Upper lobe of left lung (tissue), 6 donors: Measurements from ENCODE around the gene ACTL8. TPM values are rescaled to one million over a fixed set of nuclear protein-coding genes. Genes with fewer than 3 reads are reported as not detected.

ENCODE experiments used
- ATAC-seq, 2 donors: fragments of 200-7000 bp; cut with Tn5 transposase; one replicate each; pipeline ENCODE4 v1.9.1; 2022; ENCODE audit warnings: mild to moderate bottlenecking in 2 of 2, moderate library complexity in 2 of 2; ENCODE audit not compliant: low FRiP score in 2 of 2
- DNase-seq, 2 donors: peaks; one replicate each; pipeline ENCODE4 v3.0.0-alpha.2; 2019 to 2020
- H3K27ac ChIP-seq, 4 donors: fragments of 200-600 bp; sonication (generic); one replicate each; pipeline ENCODE4 v1.5.1; 2016 to 2019
- H3K27me3 ChIP-seq, 4 donors: fragments of 200-600 bp; sonication (generic); one replicate each; pipeline ENCODE4 v1.5.1; 2017 to 2019
- H3K36me3 ChIP-seq, 4 donors: fragments of 200-600 bp; sonication (generic); one replicate each; pipeline ENCODE4 v1.5.1; 2016 to 2019
- H3K4me1 ChIP-seq, 4 donors: fragments of 200-600 bp; sonication (generic); one replicate each; pipeline ENCODE4 v1.5.1; 2018 to 2019
- H3K4me3 ChIP-seq, 4 donors: fragments of 200-600 bp; sonication (generic); one replicate each; pipeline ENCODE4 v1.5.1; 2017 to 2019; ENCODE audit warnings: mild to moderate bottlenecking in 2 of 4, moderate library complexity in 1 of 4
- H3K9me3 ChIP-seq, 4 donors: fragments of 200-600 bp; sonication (generic); one replicate each; pipeline ENCODE4 v1.5.1; 2018 to 2019
- EP300 ChIP-seq, 4 donors: sonication (generic); formaldehyde crosslinking; IDR thresholded peaks; one replicate each; pipeline ENCODE4 v1.5.1; 2017; ENCODE audit warnings: antibody characterized with exemption in 4 of 4, control low read depth in 2 of 4
- POLR2A ChIP-seq, 4 donors: fragments of 450-650 bp; IDR thresholded peaks; one replicate each; pipeline ENCODE4 v1.5.1; 2016 to 2017; ENCODE audit warnings: antibody characterized with exemption in 4 of 4, mild to moderate bottlenecking in 2 of 4
- POLR2AphosphoS5 ChIP-seq, 2 donors: sonication (generic); formaldehyde crosslinking; IDR thresholded peaks; one replicate each; pipeline ENCODE4 v1.5.1; 2017; ENCODE audit warnings: antibody characterized with exemption in 2 of 2
- WGBS, 2 donors: methylation state at CpG; one replicate each; pipeline ENCODE4 v1.1.5; 2017 to 2018; 5-methylcytosine and 5-hydroxymethylcytosine counted together
- total RNA-seq, 6 donors: library from RNA; depleted of rRNA in 4 of 6; stranded (reverse); fragments of >200 nt in 4 of 6; gene quantifications; one replicate each; pipeline versions ENCODE4 v1.1.0 to v1.2.1, GENCODE V29; 2016 to 2021
- TF ChIP-seq, protein P1 (sequence below), 6 experiments: fragments of 450-650 bp in 4 of 6; fragments of 200-600 bp in 2 of 6; sonication (generic) in 2 of 6; IDR thresholded peaks; one replicate each; pipeline ENCODE4 v1.5.1; 2016 to 2019; ENCODE audit warnings: antibody characterized with exemption in 6 of 6
- donor health status: DM: no; HTN: no; CAD: no; lungs with moderate emphysema.
- donor health status: DM: no; HTN: yes; CAD: no; lungs with severe emphysema.

The ACTL8 gene
- total RNA-seq, 6 donors from 2014 or later: not detected

DNA sequence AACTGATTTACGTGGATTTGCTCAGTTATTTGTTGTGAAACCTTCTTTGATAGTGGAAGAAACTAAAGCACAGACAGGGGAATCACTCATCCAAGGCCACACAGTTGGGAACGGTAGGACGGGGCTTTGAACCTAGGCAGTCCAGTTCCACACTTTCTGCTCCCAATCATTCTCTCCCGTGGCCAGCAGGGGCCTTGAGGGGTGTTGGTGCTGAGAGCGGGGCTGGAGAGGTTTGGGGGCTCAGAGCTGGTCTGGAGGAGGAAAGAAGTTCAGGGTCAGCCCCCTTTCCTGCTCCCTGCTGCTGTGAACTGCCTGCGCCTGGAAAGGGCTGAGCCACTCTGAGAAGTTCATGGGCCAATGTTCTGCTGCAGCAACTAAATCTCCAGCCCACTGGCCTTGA is 31.4 kb upstream of the ACTL8 start:
- Histone ChIP-seq H3K27me3 (no peaks in the 10 kb centered on the region), H3K27ac (no peak overlapping the region), H3K4me1 (no peaks in the 10 kb centered on the region), H3K36me3 (no peaks in the 10 kb centered on the region), H3K4me3 (no peak overlapping the region), H3K9me3 (no peaks in the 10 kb centered on the region)
- ATAC-seq (no peak), DNase-seq (no peak)
- WGBS, 2 donors: 43 to 47% methylated on average over 6 of the region's 6 CpGs
- TF ChIP-seq EP300 (IDR thresholded peaks at IDR 0.05) (no peak), POLR2A (IDR thresholded peaks at IDR 0.05) (no peak), POLR2AphosphoS5 (IDR thresholded peaks at IDR 0.05) (no peak)
- TF ChIP-seq, protein P1, sequence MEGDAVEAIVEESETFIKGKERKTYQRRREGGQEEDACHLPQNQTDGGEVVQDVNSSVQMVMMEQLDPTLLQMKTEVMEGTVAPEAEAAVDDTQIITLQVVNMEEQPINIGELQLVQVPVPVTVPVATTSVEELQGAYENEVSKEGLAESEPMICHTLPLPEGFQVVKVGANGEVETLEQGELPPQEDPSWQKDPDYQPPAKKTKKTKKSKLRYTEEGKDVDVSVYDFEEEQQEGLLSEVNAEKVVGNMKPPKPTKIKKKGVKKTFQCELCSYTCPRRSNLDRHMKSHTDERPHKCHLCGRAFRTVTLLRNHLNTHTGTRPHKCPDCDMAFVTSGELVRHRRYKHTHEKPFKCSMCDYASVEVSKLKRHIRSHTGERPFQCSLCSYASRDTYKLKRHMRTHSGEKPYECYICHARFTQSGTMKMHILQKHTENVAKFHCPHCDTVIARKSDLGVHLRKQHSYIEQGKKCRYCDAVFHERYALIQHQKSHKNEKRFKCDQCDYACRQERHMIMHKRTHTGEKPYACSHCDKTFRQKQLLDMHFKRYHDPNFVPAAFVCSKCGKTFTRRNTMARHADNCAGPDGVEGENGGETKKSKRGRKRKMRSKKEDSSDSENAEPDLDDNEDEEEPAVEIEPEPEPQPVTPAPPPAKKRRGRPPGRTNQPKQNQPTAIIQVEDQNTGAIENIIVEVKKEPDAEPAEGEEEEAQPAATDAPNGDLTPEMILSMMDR (IDR thresholded peaks at IDR 0.05): no peak

DNA sequence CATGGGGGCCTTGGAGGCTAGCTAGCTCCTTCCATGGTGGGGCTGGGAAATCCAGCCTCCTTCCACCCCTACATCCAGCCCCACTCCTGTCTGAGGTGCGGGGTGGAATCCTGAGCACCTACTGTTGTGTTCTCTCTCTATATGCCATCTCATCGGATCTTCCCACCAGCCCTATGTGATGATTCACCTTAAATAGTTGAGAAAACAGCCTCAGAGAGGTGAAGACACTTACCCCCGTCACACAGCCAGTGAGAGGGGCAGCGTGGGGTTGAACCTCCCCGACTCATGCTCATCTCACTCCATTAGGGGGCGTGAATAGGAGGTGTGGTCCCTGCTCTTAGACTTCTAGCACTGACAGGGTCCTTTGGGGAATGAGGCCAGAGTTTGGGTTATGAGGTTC is 31.0 kb upstream of the ACTL8 start:
- DNase-seq (no peak), ATAC-seq (no peak)
- TF ChIP-seq, protein P1 (IDR thresholded peaks at IDR 0.05): no peak
- no peak for TF ChIP-seq POLR2AphosphoS5 (IDR thresholded peaks at IDR 0.05)
- no peak for TF ChIP-seq EP300 (IDR thresholded peaks at IDR 0.05)
- Histone ChIP-seq H3K36me3 (no peaks in the 10 kb centered on the region), H3K9me3 (no peaks in the 10 kb centered on the region), H3K4me1 (no peaks in the 10 kb centered on the region), H3K27ac (no peak overlapping the region), H3K4me3 (no peak overlapping the region), H3K27me3 (no peaks in the 10 kb centered on the region)
- 73 to 78% methylated on average over 4 to 6 of the region's 6 CpGs for WGBS, 2 donors

DNA sequence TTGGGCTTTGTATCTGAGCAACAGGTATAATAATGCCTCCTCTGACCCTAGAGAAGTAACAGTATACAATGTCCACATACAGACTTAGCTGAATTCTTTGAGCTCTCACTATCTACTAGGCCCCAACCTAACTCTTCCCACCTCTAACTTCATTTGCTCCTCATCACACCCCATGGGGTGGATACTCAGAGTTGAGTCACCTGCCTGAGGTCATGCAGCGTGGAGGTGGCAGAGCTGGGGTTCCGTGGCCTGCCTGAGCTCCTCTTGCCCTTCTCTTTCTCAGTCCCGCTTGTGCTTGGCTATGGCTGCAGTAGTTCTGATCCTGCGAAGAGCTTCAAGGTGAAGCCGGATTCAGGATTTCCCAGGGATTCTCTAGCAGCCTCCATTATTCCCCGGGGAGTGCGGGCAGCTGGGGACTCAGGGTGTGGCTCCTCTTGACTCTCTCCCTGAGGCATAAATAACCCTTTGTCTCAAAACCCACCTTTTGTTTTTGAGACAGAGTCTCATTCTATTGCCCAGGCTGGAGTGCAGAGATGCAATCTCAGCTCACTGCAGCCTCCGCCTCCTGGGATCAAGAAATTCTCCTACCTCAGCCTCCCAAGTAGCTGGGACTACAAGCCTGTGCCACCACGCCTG is 29.9 kb upstream of the ACTL8 start:
- no peak for TF ChIP-seq EP300 (IDR thresholded peaks at IDR 0.05)
- TF ChIP-seq POLR2A (IDR thresholded peaks at IDR 0.05): no peak
- no peak for TF ChIP-seq POLR2AphosphoS5 (IDR thresholded peaks at IDR 0.05)
- TF ChIP-seq, protein P1 (IDR thresholded peaks at IDR 0.05): no peak
- H3K4me1 ChIP-seq: no peaks in the 10 kb centered on the region
- no peak for DNase-seq
- H3K27ac ChIP-seq: no peak overlapping the region
- H3K27me3 ChIP-seq: no peaks in the 10 kb centered on the region
- 82 to 90% methylated on average over 7 to 9 of the region's 9 CpGs for WGBS, 2 donors
- H3K36me3 ChIP-seq: no peaks in the 10 kb centered on the region
- no peak overlapping the region for H3K4me3 ChIP-seq
- no peak for ATAC-seq
- H3K9me3 ChIP-seq: no peaks in the 10 kb centered on the region

DNA sequence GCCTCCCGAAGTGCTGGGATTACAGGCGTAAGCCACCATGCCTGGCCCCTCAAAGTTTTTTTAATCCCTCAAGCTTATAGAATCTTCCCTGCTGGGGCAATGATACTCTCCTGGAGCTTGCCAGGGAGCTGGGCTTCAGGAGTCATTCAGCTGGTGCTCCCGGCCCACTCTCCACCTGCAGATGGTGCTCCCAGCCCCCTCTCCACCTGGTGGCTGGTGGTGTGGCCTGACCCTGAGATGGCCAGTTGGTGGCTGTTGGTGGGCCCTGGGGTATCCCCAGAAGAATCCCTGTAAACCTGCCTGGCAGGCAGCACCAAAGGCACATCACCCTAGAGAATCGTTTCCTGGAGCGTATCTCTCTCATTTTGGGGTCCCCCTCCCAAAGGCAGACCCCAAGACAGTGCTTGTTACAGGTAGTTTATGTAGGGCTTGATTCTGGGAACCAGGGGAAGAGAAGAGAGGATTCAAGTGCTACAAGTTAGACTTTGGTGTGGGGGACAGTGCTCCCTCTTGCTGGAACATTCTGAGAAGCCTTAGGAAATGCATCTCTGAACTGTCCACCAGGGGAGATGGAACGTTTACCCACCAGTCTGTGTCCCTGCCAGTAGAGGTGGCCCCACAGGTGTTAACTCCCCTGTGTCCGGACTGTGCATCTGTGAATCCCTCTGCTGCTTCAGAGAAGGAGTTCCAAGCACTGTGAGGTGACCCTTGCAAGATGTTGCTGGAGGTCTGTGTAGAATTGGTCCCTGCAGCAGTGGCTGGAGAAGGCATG is 29.1 kb upstream of the ACTL8 start:
- 71 to 75% methylated on average over 4 to 7 of the region's 7 CpGs for WGBS, 2 donors
- Histone ChIP-seq H3K36me3 (no peaks in the 10 kb centered on the region), H3K27me3 (no peaks in the 10 kb centered on the region), H3K4me3 (no peak overlapping the region), H3K4me1 (no peaks in the 10 kb centered on the region), H3K9me3 (no peaks in the 10 kb centered on the region), H3K27ac (no peak overlapping the region)
- TF ChIP-seq POLR2AphosphoS5 (IDR thresholded peaks at IDR 0.05): no peak
- no peak for TF ChIP-seq EP300 (IDR thresholded peaks at IDR 0.05)
- no peak for TF ChIP-seq POLR2A (IDR thresholded peaks at IDR 0.05)
- TF ChIP-seq, protein P1 (IDR thresholded peaks at IDR 0.05): no peak
- DNase-seq (no peak), ATAC-seq (peak in 1 of 2 donors; percentile 3)
